Inferior parietal cortex (tissue), 1 donor: ENCODE measurements around the gene KIF13A.
A peak's percentile ranks its signal among the peaks of the same experiment; 100 is the strongest.
"Not testable (repeated sequence)": the region's sequence is repeated elsewhere in the genome, so short reads cannot be mapped to it uniquely, and the experiment has no call there.

Experiments used
- DNase-seq: peaks from one replicate; pipeline ENCODE4 v3.0.0-alpha.2; 2016; ENCODE audit errors: extremely low spot score

KIF13A gene

GRCh38 chr6:17900011-17900410 is 87.4 kb downstream of the KIF13A start:
- no peak for DNase-seq

- DNase-seq: no peak
Measured at GRCh38 chr6:17899491-17899890, 87.9 kb downstream of the KIF13A start.

GRCh38 chr6:17897681-17898080 is 89.8 kb downstream of the KIF13A start:
- DNase-seq: no peak

- DNase-seq: no peak
Measured at GRCh38 chr6:17894905-17895304, 92.5 kb downstream of the KIF13A start.

GRCh38 chr6:17894191-17894590 is 93.2 kb downstream of the KIF13A start:
- DNase-seq: no peak

- no peak for DNase-seq
Measured at GRCh38 chr6:17892097-17892686, 95.2 kb downstream of the KIF13A start.

GRCh38 chr6:17890309-17890708 is 97.1 kb downstream of the KIF13A start:
- no peak for DNase-seq

- DNase-seq: not testable (repeated sequence)
Measured at GRCh38 chr6:17889777-17890176, 97.7 kb downstream of the KIF13A start.

GRCh38 chr6:17886891-17887290 is 100.5 kb downstream of the KIF13A start:
- DNase-seq: no peak

- DNase-seq: no peak
Measured at GRCh38 chr6:17885889-17886576, 101.4 kb downstream of the KIF13A start.

- DNase-seq: peak; percentile 55
Measured at GRCh38 chr6:17884498-17885478, 102.6 kb downstream of the KIF13A start.

GRCh38 chr6:17883665-17884497 is 103.6 kb downstream of the KIF13A start:
- no peak for DNase-seq

- DNase-seq: no peak
Measured at GRCh38 chr6:17881085-17881858, 106.2 kb downstream of the KIF13A start.

- no peak for DNase-seq
Measured at GRCh38 chr6:17879184-17879583, 108.3 kb downstream of the KIF13A start.

GRCh38 chr6:17878734-17879133 is 108.7 kb downstream of the KIF13A start:
- DNase-seq: no peak

GRCh38 chr6:17877895-17878440 is 109.5 kb downstream of the KIF13A start:
- no peak for DNase-seq

- DNase-seq: no peak
Measured at GRCh38 chr6:17877196-17877894, 110.1 kb downstream of the KIF13A start.

GRCh38 chr6:17874753-17875152 is 112.7 kb downstream of the KIF13A start:
- DNase-seq: no peak

- DNase-seq: no peak
Measured at GRCh38 chr6:17872908-17873307, 114.5 kb downstream of the KIF13A start.

GRCh38 chr6:17871836-17872235 is 115.6 kb downstream of the KIF13A start:
- DNase-seq: no peak
